K562 (cell line): ENCODE measurements around the gene NACC1. TPM values are rescaled to one million over a fixed set of nuclear protein-coding genes. Genes with fewer than 3 reads are reported as not detected.

ENCODE experiments used
- ARID3B ChIP-seq: fragments of 250-450 bp; sonication (Bioruptor Pico); IDR thresholded peaks from 2 replicates; pipeline ENCODE4 v1.4.0; 2020; ENCODE audit warnings: borderline replicate concordance
- CBX8 ChIP-seq: fragments of 200-600 bp; sonication (generic); IDR thresholded peaks from 2 replicates; pipeline ENCODE4 v1.6.1; 2012; ENCODE audit warnings: borderline replicate concordance, mixed run types, low read depth, mild to moderate bottlenecking, moderate library complexity, mixed read lengths, low read length, control low read depth, inconsistent platforms; ENCODE audit not compliant: poor library complexity, severe bottlenecking; ENCODE audit errors: extremely low read depth
- CREB3 ChIP-seq: fragments of 450-650 bp; conservative IDR thresholded peaks from 2 replicates; pipeline ENCODE4 v1.6.1; 2016; ENCODE audit warnings: missing genetic modification characterization, low read depth, mild to moderate bottlenecking, missing compliant biosample characterization, moderate library complexity
- CTBP1 ChIP-seq: fragments of 450-650 bp; IDR thresholded peaks from 2 replicates; pipeline ENCODE4 v1.6.1; 2016; ENCODE audit warnings: borderline replicate concordance
- GABPB2 ChIP-seq: fragments of 250-450 bp; sonication (Bioruptor Pico); conservative IDR thresholded peaks from 2 replicates; pipeline ENCODE4 v1.5.1; 2021; ENCODE audit warnings: mild to moderate bottlenecking
- GATAD2A ChIP-seq: fragments of 450-650 bp; IDR thresholded peaks from 2 replicates; pipeline ENCODE4 v1.6.1; 2017
- HNRNPUL1 ChIP-seq: fragments of 200-400 bp; formaldehyde crosslinking; IDR thresholded peaks from 2 replicates; pipeline ENCODE4 v1.6.1; 2017; ENCODE audit warnings: low read length
- KAT2B ChIP-seq: IDR thresholded peaks from one replicate; pipeline ENCODE4 v1.6.1; 2012; ENCODE audit warnings: low read depth, mild to moderate bottlenecking, control low read depth, inconsistent platforms, low read length, moderate library complexity
- MTA1 ChIP-seq: fragments of 450-650 bp; IDR thresholded peaks from 2 replicates; pipeline ENCODE4 v1.6.1; 2017; ENCODE audit warnings: borderline replicate concordance
- MYC ChIP-seq, 2 experiments: fragments of 250-450 bp in 1 of 2; sonication (Bioruptor Pico) in 1 of 2; IDR thresholded peaks; 2 replicates each; pipeline versions ENCODE4 v1.5.1 to v1.6.1; 2012 to 2021; ENCODE audit warnings: low read depth in 2 of 2, borderline replicate concordance in 1 of 2, improper control_type of control experiment in 1 of 2, low read length in 1 of 2, mild to moderate bottlenecking in 1 of 2, moderate library complexity in 1 of 2
- NFE2L1 ChIP-seq: fragments of 450-650 bp; IDR thresholded peaks from 2 replicates; pipeline ENCODE4 v1.6.1; 2016; ENCODE audit warnings: missing genetic modification characterization, low read depth, mild to moderate bottlenecking, missing compliant biosample characterization, moderate library complexity, borderline replicate concordance
- NR2C2 ChIP-seq, 2 experiments: fragments of 200-800 bp in 1 of 2; sonication (Bioruptor generic) in 1 of 2; sonication (generic) in 1 of 2; formaldehyde crosslinking in 1 of 2; IDR thresholded peaks; 2 replicates each; pipeline versions ENCODE4 v1.6.1 to v1.8.0; 2016 to 2022; ENCODE audit warnings: mild to moderate bottlenecking in 1 of 2, missing compliant biosample characterization in 1 of 2, missing genetic modification characterization in 1 of 2, missing genetic modification reagents in 1 of 2
- RBM34 ChIP-seq: fragments of 200-400 bp; formaldehyde crosslinking; IDR thresholded peaks from 2 replicates; pipeline ENCODE4 v1.6.1; 2018; ENCODE audit warnings: low read length, borderline replicate concordance; ENCODE audit not compliant: insufficient read depth
- RREB1 ChIP-seq: fragments of 250-450 bp; sonication (Bioruptor Pico); IDR thresholded peaks from 2 replicates; pipeline ENCODE4 v1.4.0; 2020
- ZBTB17 ChIP-seq: fragments of 450-650 bp; formaldehyde crosslinking; IDR thresholded peaks from 2 replicates; pipeline ENCODE4 v1.4.0; 2020; ENCODE audit warnings: mild to moderate bottlenecking
- ZNF143 ChIP-seq: sonication (generic); formaldehyde crosslinking; IDR thresholded peaks from 2 replicates; pipeline ENCODE4 v1.9.0; 2022; ENCODE audit warnings: mild to moderate bottlenecking, missing genetic modification reagents
- ZNF561 ChIP-seq: fragments of 450-650 bp; formaldehyde crosslinking; conservative IDR thresholded peaks from 2 replicates; pipeline ENCODE4 v1.4.0; 2020; ENCODE audit warnings: mild to moderate bottlenecking, moderate library complexity
- ZNF583 ChIP-seq: fragments of 250-450 bp; sonication (Bioruptor Pico); IDR thresholded peaks from 2 replicates; pipeline ENCODE4 v1.4.0; 2020
- polyA plus RNA-seq, 8 experiments: library from polyadenylated mRNA; depleted of rRNA in 4 of 8; stranded (reverse) in 5 of 8; unstranded in 3 of 8; fragments of >200 nt; fragmentation: Nextera tagmentation in 2 of 8; fragmentation: Illumina TruSeq in 1 of 8; extraction: Ambion mirVana in 2 of 8; extraction: Trizol in 1 of 8; gene quantifications; 2 replicates each; pipeline versions ENCODE4 v1.2.1 to v1.2.3, GENCODE V29; 2011 to 2014; ENCODE audit warnings: inconsistent platforms in 1 of 8, missing spikeins in 1 of 8
- total RNA-seq, 7 experiments: library from RNA; depleted of rRNA in 6 of 7; stranded (reverse); fragments of >200 nt in 6 of 7; fragmentation: Illumina TruSeq in 2 of 7; extraction: Trizol in 2 of 7; gene quantifications; 2 replicates each; pipeline versions ENCODE4 v1.2.1 to v1.2.3, GENCODE V29; 2011 to 2021; ENCODE audit warnings: low replicate concordance in 1 of 7

The NACC1 gene
- total and polyA plus RNA-seq, 9 of the 15 experiments (the other 6 are each of a cell fraction or from before 2014, with no cell fraction given), result 0.04 to 96.6 (median 25.8) TPM

- TF ChIP-seq MYC (IDR thresholded peaks at IDR 0.05; ENCODE audit: low read depth, low read length) (peak; percentile 73; the same call in 1 of the 2 replicates), MYC (CRISPR knock-in tag; IDR thresholded peaks at IDR 0.05; ENCODE audit: borderline replicate concordance, low read depth) (peak; percentile 76; the same call in 1 of the 2 replicates), NR2C2 (CRISPR knock-in tag; IDR thresholded peaks at IDR 0.05) (peak; percentile 71; the same call in 1 of the 2 replicates), NR2C2 (tag; IDR thresholded peaks at IDR 0.05) (no peak), GATAD2A (peak; percentile 81; the same call in 1 of the 2 replicates), ZNF583 (CRISPR knock-in tag) (peak; percentile 67), CREB3 (tag) (0 out of 2 replicates have a peak, but pooled peaks have one; percentile 37), GABPB2 (CRISPR knock-in tag) (no peak), MTA1 (0 out of 2 replicates have a peak, but pooled peaks have one; percentile 40), ZBTB17 (CRISPR knock-in tag) (peak; percentile 90), ZNF561 (CRISPR knock-in tag) (no peak), NFE2L1 (tag) (no peak), RBM34 (no peak), KAT2B (no peak), ARID3B (CRISPR knock-in tag) (0 out of 2 replicates have a peak, but pooled peaks have one; percentile 45), HNRNPUL1 (no peak), ZNF143 (no peak), CBX8 (no peak), RREB1 (CRISPR knock-in tag) (peak; percentile 85; the same call in 1 of the 2 replicates), CTBP1 (peak; percentile 55; the same call in 1 of the 2 replicates)
Measured at GRCh38 chr19:13104360-13104847, 13.7 kb upstream of the NACC1 start (continued).
